Endothelial cell of umbilical vein (primary cell): ENCODE results near the gene GDA. TPM values are rescaled to one million over a fixed set of nuclear protein-coding genes. Genes with fewer than 3 reads are reported as not detected.

Source experiments
- BruUV-seq: library from RNA; stranded (reverse); fragments of 400-500 nt; replicated peaks from 2 replicates; lab custom pipeline; 2021; lab: Mats Ljungman, UMichigan
- CTCF ChIA-PET: fragments of 300-600, 350-600 bp; sonication (Branson Sonifier 250); formaldehyde crosslinking; loops from one replicate; lab custom pipeline; 2021; ENCODE audit warnings: antibody characterized with exemption, inconsistent platforms; lab: Charles Lee
- POLR2A ChIA-PET: fragments of 300-600, 350-600 bp; sonication (Branson Sonifier 250); formaldehyde crosslinking; loops from one replicate; lab custom pipeline; 2021; ENCODE audit warnings: antibody characterized with exemption, inconsistent platforms; lab: Charles Lee
- DNase-seq: peaks from one replicate; pipeline ENCODE4 v3.0.0-alpha.2; 2011; ENCODE audit warnings: low read depth, low spot score
- FAIRE-seq: peaks from 2 replicates; lab custom pipeline; 2011; peaks lifted over from hg19 to GRCh38; lab: Jason Lieb, UNC
- H2AFZ ChIP-seq: 2 replicates; pipeline ENCODE4 v1.6.0; 2012; ENCODE audit warnings: low read depth, low read length, control low read depth, inconsistent platforms
- H3K27ac ChIP-seq: 2 replicates; pipeline ENCODE4 v1.5.1; 2011; ENCODE audit warnings: low read depth, mild to moderate bottlenecking, control low read depth, low read length, moderate library complexity; ENCODE audit not compliant: insufficient read depth
- H3K27me3 ChIP-seq, 2 experiments: 2 replicates each; pipeline versions ENCODE4 v1.6.0 to v1.6.1; 2011; ENCODE audit warnings: low read length in 2 of 2, mixed read lengths in 1 of 2; ENCODE audit not compliant: control insufficient read depth in 2 of 2, insufficient read depth in 2 of 2
- H3K36me3 ChIP-seq, 2 experiments: 2 replicates in 1 of 2; 3 replicates in 1 of 2; pipeline ENCODE4 v1.5.1; 2011; ENCODE audit warnings: low read length in 2 of 2, mild to moderate bottlenecking in 1 of 2, moderate library complexity in 1 of 2; ENCODE audit not compliant: control insufficient read depth in 2 of 2, insufficient read depth in 2 of 2; ENCODE audit errors: extremely low read depth in 1 of 2
- H3K4me1 ChIP-seq: 3 replicates; pipeline ENCODE4 v1.5.1; 2011; ENCODE audit warnings: mild to moderate bottlenecking, low read length; ENCODE audit not compliant: control insufficient read depth, insufficient read depth; ENCODE audit errors: extremely low read depth
- H3K4me2 ChIP-seq: 2 replicates; pipeline ENCODE4 v1.6.1; 2011; ENCODE audit warnings: low read length, control low read depth, mixed read lengths; ENCODE audit not compliant: insufficient read depth
- H3K4me3 ChIP-seq, 3 experiments: fragments of 200-600 bp in 1 of 3; sonication (generic), shearing (Covaris generic) in 1 of 3; replicated peaks in 1 of 3; 2 replicates each; pipeline ENCODE4 v1.5.1; 2011 to 2016; ENCODE audit warnings: control low read depth in 3 of 3, low read length in 3 of 3, mild to moderate bottlenecking in 2 of 3, inconsistent platforms in 1 of 3, low read depth in 1 of 3, moderate library complexity in 1 of 3; ENCODE audit not compliant: insufficient read depth in 1 of 3
- H3K79me2 ChIP-seq: 2 replicates; pipeline ENCODE4 v1.6.0; 2012; ENCODE audit warnings: low read length, inconsistent platforms; ENCODE audit not compliant: control insufficient read depth, insufficient read depth
- H3K9ac ChIP-seq: replicated peaks from 2 replicates; pipeline ENCODE3; 2011; ENCODE audit warnings: low read length, control low read depth; ENCODE audit not compliant: insufficient read depth; ENCODE audit errors: extremely low read depth
- H3K9me1 ChIP-seq: replicated peaks from 3 replicates; pipeline ENCODE4 v1.6.0; 2011; ENCODE audit warnings: mild to moderate bottlenecking, low read length; ENCODE audit not compliant: control insufficient read depth, insufficient read depth; ENCODE audit errors: extremely low read depth
- H3K9me3 ChIP-seq: replicated peaks from 2 replicates; pipeline ENCODE4 v1.5.1; 2012; ENCODE audit warnings: low read length, inconsistent platforms; ENCODE audit not compliant: control insufficient read depth, insufficient read depth
- H4K20me1 ChIP-seq: replicated peaks from 2 replicates; pipeline ENCODE3; 2011; ENCODE audit warnings: mild to moderate bottlenecking, low read length; ENCODE audit not compliant: control insufficient read depth, insufficient read depth; ENCODE audit errors: extremely low read depth
- EZH2 ChIP-seq: IDR thresholded peaks from 2 replicates; pipeline ENCODE4 v1.6.1; 2012; ENCODE audit warnings: borderline replicate concordance, low read depth, mild to moderate bottlenecking, moderate library complexity, low read length, inconsistent platforms; ENCODE audit not compliant: severe bottlenecking
- FOS ChIP-seq: IDR thresholded peaks from 2 replicates; pipeline ENCODE4 v1.6.1; 2011; ENCODE audit warnings: mild to moderate bottlenecking, low read length, moderate library complexity, borderline replicate concordance; ENCODE audit not compliant: insufficient read depth
- GATA2 ChIP-seq: IDR thresholded peaks from 2 replicates; pipeline ENCODE4 v1.7.0; 2011; ENCODE audit warnings: low read depth, mild to moderate bottlenecking, moderate library complexity, mixed read lengths, low read length; ENCODE audit not compliant: insufficient read length, insufficient read depth
- JUN ChIP-seq: IDR thresholded peaks from 2 replicates; pipeline ENCODE4 v1.6.1; 2011; ENCODE audit warnings: borderline replicate concordance, low read depth; ENCODE audit not compliant: insufficient read length, insufficient read depth
- MYC ChIP-seq: IDR thresholded peaks from one replicate; pipeline ENCODE4 v1.6.1; 2011; ENCODE audit warnings: mild to moderate bottlenecking, low read depth, low read length
- POLR2A ChIP-seq: IDR thresholded peaks from 2 replicates; pipeline ENCODE4 v1.6.1; 2012; ENCODE audit warnings: low read depth, mild to moderate bottlenecking, control low read depth, low read length
- POLR2AphosphoS5 ChIP-seq: IDR thresholded peaks from 2 replicates; pipeline ENCODE4 v1.6.1; 2012; ENCODE audit warnings: low read depth, mild to moderate bottlenecking, control low read depth, low read length, moderate library complexity; ENCODE audit not compliant: insufficient read depth
- dilution Hi-C: fragments of 300-500 bp; cut with MboI; formaldehyde crosslinking; loops from one replicate; pipeline ENCODE4 v1.15.0; 2019; ENCODE audit warnings: low sequenced_read_pairs; ENCODE audit not compliant: extremely low pct_ligation_motif_present
- intact Hi-C: fragments of 100-400 bp; cut with micrococcal nuclease; formaldehyde crosslinking; loops from one replicate; pipeline ENCODE4 v1.10.0; 2022
- polyA plus RNA-seq, 4 experiments: library from polyadenylated mRNA; depleted of rRNA in 3 of 4; stranded (reverse) in 3 of 4; unstranded in 1 of 4; fragments of >200 nt; gene quantifications; 2 replicates each; pipeline versions ENCODE4 v1.2.1 to v1.2.3, GENCODE V29; 2011 to 2012; ENCODE audit warnings: missing spikeins in 1 of 4
- small RNA-seq: library from RNA; depleted of rRNA; stranded (forward); fragments of <200 nt; gene quantifications from one replicate; pipeline ENCODE3, GENCODE V24; 2012; ENCODE audit warnings: low replicate concordance, low read depth; ENCODE audit not compliant: insufficient read depth, insufficient read length
- total RNA-seq: library from RNA; stranded (reverse); gene quantifications from 2 replicates; pipeline ENCODE4 v1.2.3, GENCODE V29; 2021
- TF ChIP-seq, protein P1 (sequence below), 2 donors: IDR thresholded peaks; 1 replicate in 1 of 2; 2 replicates in 1 of 2; pipeline ENCODE4 v1.5.1; 2011; ENCODE audit warnings: low read length in 2 of 2, mild to moderate bottlenecking in 2 of 2, moderate library complexity in 2 of 2, control low read depth in 1 of 2, inconsistent platforms in 1 of 2, low read depth in 1 of 2; ENCODE audit not compliant: insufficient read depth in 1 of 2; ENCODE audit errors: extremely low read depth in 1 of 2
- TF ChIP-seq, protein P2 (sequence below): IDR thresholded peaks from 2 replicates; pipeline ENCODE4 v1.6.1; 2011; ENCODE audit not compliant: insufficient read depth, insufficient read length

Gene GDA
- total and polyA plus RNA-seq, 2 donors (not counting 3 experiments of a cell fraction or from before 2014, with no cell fraction given): not detected

DNA sequence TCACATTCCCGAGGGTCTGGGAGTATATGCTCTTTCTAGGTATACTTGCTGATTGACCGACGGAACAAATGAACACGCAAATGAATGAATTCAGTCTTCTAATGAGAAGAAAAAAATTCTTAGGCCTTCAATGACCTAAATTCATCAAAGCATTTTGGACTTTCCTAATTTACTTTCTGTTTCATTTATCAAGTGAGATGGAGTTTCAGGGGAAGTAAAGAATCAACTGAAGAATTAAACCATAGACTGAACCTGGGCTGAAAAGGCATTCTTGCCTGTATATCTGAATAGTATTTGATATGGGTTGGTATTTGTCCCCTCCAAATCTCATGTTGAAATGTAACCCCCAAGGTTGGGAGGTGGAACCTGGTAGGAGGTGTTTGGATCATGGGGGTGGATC is 151.6 kb downstream of the GDA start:
- TF ChIP-seq, protein P1, sequence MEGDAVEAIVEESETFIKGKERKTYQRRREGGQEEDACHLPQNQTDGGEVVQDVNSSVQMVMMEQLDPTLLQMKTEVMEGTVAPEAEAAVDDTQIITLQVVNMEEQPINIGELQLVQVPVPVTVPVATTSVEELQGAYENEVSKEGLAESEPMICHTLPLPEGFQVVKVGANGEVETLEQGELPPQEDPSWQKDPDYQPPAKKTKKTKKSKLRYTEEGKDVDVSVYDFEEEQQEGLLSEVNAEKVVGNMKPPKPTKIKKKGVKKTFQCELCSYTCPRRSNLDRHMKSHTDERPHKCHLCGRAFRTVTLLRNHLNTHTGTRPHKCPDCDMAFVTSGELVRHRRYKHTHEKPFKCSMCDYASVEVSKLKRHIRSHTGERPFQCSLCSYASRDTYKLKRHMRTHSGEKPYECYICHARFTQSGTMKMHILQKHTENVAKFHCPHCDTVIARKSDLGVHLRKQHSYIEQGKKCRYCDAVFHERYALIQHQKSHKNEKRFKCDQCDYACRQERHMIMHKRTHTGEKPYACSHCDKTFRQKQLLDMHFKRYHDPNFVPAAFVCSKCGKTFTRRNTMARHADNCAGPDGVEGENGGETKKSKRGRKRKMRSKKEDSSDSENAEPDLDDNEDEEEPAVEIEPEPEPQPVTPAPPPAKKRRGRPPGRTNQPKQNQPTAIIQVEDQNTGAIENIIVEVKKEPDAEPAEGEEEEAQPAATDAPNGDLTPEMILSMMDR (IDR thresholded peaks at IDR 0.05; ENCODE audit: extremely low read depth in 1 of 2, insufficient read depth in 1 of 2, low read depth in 1 of 2, low read length in 2 of 2): no peak
- no peak for TF ChIP-seq FOS
- no peak for TF ChIP-seq POLR2AphosphoS5
- TF ChIP-seq, protein P2, sequence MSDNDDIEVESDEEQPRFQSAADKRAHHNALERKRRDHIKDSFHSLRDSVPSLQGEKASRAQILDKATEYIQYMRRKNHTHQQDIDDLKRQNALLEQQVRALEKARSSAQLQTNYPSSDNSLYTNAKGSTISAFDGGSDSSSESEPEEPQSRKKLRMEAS: no peak
- TF ChIP-seq MYC: no peak
- TF ChIP-seq GATA2: no peak
- no peak for TF ChIP-seq POLR2A
- no peak for TF ChIP-seq JUN
- TF ChIP-seq EZH2: no peak
- intact Hi-C loops (no loop called here), dilution Hi-C loops (no loop called here)
- POLR2A ChIA-PET: no interaction called here
- Histone ChIP-seq H2AFZ (no peak overlapping the region), H3K27ac (no peak overlapping the region), H3K79me2 (no peaks in the 10 kb centered on the region), H3K9me1 (no peaks in the 10 kb centered on the region), H3K27me3 (peaks cover 2% of the 10 kb centered on the region in 2 experiments), H4K20me1 (no peaks in the 10 kb centered on the region), H3K9me3 (no peaks in the 10 kb centered on the region), H3K4me3 (no peak overlapping the region), H3K9ac (no peak overlapping the region), H3K36me3 (no peaks in the 10 kb centered on the region), H3K4me1 (peaks cover 7% of the 10 kb centered on the region), H3K4me2 (no peak overlapping the region)
- FAIRE-seq: no peak
- BruUV-seq: no TSS peak
- DNase-seq: no peak
- CTCF ChIA-PET: interaction anchor here (0.9 kb wide), 1 partner anchor 41 kb away, joined by 3 read pairs; no protein-coding TSS in a partner anchor

Small RNAs within 50 kb of the gene (small RNA-seq; reads per million reads assigned to genes)
- gene RNA5SP285: not detected

Other genes starting within 250 kb of the GDA start
- 16.7 and 16.8 TPM in 2 replicates for gene ABHD17B, start 238.2 kb upstream of the GDA start, total RNA-seq
- 11.0 and 12.8 TPM in 2 replicates for gene ABHD17B, start 238.2 kb upstream of the GDA start, polyA plus RNA-seq
- gene C9orf85, start 237.8 kb upstream of the GDA start, total RNA-seq: 10.3 and 11.3 TPM in 2 replicates
- 6.7 and 8.3 TPM in 2 replicates for gene C9orf85, start 237.8 kb upstream of the GDA start, polyA plus RNA-seq
- gene C9orf57, start 88.8 kb upstream of the GDA start, total RNA-seq: not detected in 2 replicates
- gene C9orf57, start 88.8 kb upstream of the GDA start, polyA plus RNA-seq: not detected in 2 replicates
- 176 and 194 TPM in 2 replicates for gene ZFAND5, start 215.8 kb downstream of the GDA start, total RNA-seq
- 57.8 and 63.7 TPM in 2 replicates for gene ZFAND5, start 215.8 kb downstream of the GDA start, polyA plus RNA-seq